ENCODE measurements around the gene MRPL12. TPM values are rescaled to one million over a fixed set of nuclear protein-coding genes. Genes with fewer than 3 reads are reported as not detected.

MRPL12 gene
- total and polyA plus RNA-seq, 8 donors: 18.1 to 98.7 (median 27.4) TPM

DNA sequence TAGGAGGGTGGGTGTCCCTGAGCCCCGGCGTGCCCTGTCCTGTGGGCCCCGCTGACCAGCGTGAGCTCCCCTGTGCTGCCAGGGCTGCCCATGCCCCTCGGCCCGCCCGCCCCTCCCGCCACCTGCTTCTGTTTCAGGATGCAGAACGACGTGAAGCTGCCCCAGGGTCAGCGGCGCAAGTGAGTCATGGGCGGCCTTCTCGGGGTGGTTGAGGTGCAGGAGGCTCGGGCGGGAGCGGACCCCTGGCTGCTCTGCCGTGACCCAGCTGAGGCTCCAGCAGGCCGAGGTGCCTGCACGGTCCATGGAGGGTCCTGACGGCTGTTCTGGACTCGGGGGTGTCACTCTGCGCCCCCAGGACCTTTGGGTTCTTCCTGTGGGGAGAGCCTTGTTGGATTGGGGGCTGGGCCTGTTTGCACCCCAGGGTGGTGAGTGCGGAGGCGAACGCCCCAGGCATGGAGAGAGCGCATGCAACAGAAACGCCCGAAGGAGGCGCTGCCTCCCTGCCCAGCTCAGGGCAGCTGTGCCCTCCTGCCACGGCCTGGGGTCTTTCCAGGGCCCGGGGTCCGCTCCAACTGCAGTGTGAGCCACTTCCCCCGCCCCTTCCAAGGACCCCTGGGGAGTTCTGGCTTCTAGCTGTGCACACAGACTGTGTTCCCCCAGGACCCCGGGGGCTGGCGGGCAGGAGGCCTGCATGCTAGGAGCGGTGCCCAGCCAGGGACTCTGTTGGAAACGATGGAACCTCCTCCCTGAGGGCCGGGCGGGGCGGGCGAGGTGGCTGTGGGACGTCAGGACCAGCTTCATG lies 12.9 kb downstream of the MRPL12 start:
- TF ChIP-seq CTCF (IDR thresholded peaks at IDR 0.05): no peak
- DNase-seq: peak in 2 of 6 donors; percentile 47 to 76
- no peak for ATAC-seq
- Histone ChIP-seq H3K9me3 (no peaks in the 10 kb centered on the region), H3K36me3 (peaks cover 0 to 21% (median 0%) of the 10 kb centered on the region in 3 donors), H3K27me3 (no peaks in the 10 kb centered on the region), H3K27ac (no peak overlapping the region), H3K4me3 (no peak overlapping the region), H3K4me1 (peaks cover 4 to 20% (median 11%) of the 10 kb centered on the region in 3 donors)
- WGBS, 2 donors: 91 to 92% methylated on average over 38 to 43 of the region's 43 CpGs
- intact Hi-C loops (cut with DNase I): no loop called here
- no peak for FAIRE-seq

DNA sequence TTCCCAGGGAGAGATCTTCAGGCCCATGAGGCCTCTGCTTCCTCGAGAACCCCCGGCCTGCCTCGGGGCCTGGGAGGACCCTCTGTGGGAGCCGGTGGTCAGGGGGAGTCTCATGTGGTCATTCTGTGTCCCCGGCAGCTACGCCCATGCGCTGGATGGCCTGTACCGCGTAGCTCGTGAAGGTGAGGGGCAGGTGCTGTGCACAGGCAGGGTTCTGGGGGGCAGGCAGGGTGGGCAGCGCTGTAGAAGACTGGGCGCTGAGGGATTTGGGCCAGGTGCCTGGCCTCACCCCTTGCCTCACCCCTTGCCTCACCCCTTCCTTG lies 13.5 kb downstream of the MRPL12 start:
- Histone ChIP-seq H3K27me3 (no peaks in the 10 kb centered on the region), H3K9me3 (no peaks in the 10 kb centered on the region), H3K4me1 (peaks cover 0 to 15% (median 6%) of the 10 kb centered on the region in 3 donors), H3K27ac (no peak overlapping the region), H3K4me3 (no peak overlapping the region), H3K36me3 (peaks cover 0 to 21% (median 0%) of the 10 kb centered on the region in 3 donors)
- FAIRE-seq: no peak
- no peak for ATAC-seq
- TF ChIP-seq CTCF (IDR thresholded peaks at IDR 0.05): no peak
- 94 to 96% methylated on average over 12 of the region's 12 CpGs for WGBS, 2 donors
- peak in 1 of 6 donors; percentile 35 for DNase-seq
- intact Hi-C loops (cut with DNase I): no loop called here

DNA sequence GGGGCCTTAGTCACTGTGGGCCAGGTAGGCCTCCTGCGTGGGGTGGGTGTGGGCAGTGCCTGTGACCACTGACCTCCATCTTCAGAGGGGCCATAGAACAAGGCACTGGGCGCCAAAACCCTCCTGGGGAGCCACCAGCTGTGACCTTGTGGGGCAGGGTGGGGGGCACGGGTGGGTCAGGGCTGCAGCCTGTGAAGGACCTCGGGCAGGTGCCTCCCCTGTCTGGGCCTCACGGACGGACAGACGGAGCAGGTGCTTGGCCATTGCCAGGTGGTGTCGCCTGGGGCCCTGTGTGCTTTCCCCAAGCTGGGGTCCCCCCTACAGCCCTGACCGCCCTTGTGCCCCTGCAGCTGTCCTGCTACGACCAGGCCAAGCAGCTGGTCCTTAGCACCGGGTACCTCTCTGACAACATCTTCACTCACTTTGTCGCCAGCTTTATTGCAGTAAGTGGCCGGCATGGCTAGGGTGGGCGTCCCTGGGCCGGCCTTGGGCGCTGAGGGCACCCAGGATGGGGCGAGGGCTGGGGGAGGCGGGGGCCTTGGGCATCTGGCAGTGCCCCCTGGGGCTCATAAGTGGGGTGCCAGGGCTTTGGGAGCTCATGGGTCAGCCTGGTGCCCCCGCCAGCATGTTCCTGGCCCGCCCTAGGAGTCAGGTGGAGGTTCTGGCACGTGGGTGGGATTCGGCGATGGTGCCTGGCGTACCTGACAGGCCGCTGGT lies 14.0 kb downstream of the MRPL12 start:
- H3K4me1 ChIP-seq: peaks cover 0 to 20% (median 6%) of the 10 kb centered on the region in 3 donors
- intact Hi-C loops (cut with DNase I): no loop called here
- no peak for FAIRE-seq
- H3K27ac ChIP-seq: no peak overlapping the region
- H3K36me3 ChIP-seq: peaks cover 0 to 21% (median 0%) of the 10 kb centered on the region in 3 donors
- DNase-seq: peak in 2 of 6 donors; percentile 37 to 76
- no peak overlapping the region for H3K4me3 ChIP-seq
- H3K9me3 ChIP-seq: no peaks in the 10 kb centered on the region
- 94 to 97% methylated on average over 25 of the region's 25 CpGs for WGBS, 2 donors
- ATAC-seq: no peak
- H3K27me3 ChIP-seq: no peaks in the 10 kb centered on the region
- TF ChIP-seq CTCF (IDR thresholded peaks at IDR 0.05): no peak

DNA sequence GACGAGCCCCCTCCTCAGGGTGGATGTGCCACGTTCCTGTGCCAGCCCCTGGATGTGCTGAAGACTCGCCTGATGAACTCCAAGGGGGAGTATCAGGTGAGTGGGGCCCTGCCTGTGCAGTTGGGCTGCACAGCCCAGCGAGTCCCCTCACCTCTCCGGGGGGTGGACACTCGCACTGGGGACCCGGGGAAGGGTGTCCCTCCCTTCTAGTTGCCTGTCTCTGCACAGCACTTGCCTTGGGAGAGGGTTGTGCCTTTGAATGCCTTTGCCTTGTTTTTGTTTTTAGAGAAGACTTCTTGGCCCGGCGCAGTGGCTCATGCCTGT lies 14.6 kb downstream of the MRPL12 start:
- H3K27ac ChIP-seq: no peak overlapping the region
- no peak for ATAC-seq
- no peak for FAIRE-seq
- intact Hi-C loops (cut with DNase I): no loop called here
- H3K4me3 ChIP-seq: no peak overlapping the region
- WGBS, 2 donors: 93 to 94% methylated on average over 9 of the region's 9 CpGs
- TF ChIP-seq CTCF (IDR thresholded peaks at IDR 0.05): no peak
- no peak for DNase-seq
- H3K27me3 ChIP-seq: no peaks in the 10 kb centered on the region
- no peaks in the 10 kb centered on the region for H3K9me3 ChIP-seq
- peaks cover 0 to 21% (median 0%) of the 10 kb centered on the region in 3 donors for H3K36me3 ChIP-seq
- H3K4me1 ChIP-seq: peaks cover 1 to 25% (median 11%) of the 10 kb centered on the region in 3 donors

Measured in pancreas (tissue), 10 donors.